Adrenal gland (tissue), 12 donors: Measurements from ENCODE around the gene IL1RAPL1. TPM values are rescaled to one million over a fixed set of nuclear protein-coding genes. Genes with fewer than 3 reads are reported as not detected.

Experiments
- DNase-seq, 7 donors: peaks; one replicate each; pipeline ENCODE4 v3.0.0-alpha.2; 2019 to 2020
- H3K27ac ChIP-seq, 5 donors: fragments of 200-600 bp; sonication (generic) in 4 of 5; 1 replicate in 3 of 5; 2 replicates in 2 of 5; pipeline versions ENCODE4 v1.5.1 to v1.8.0; 2016 to 2020; ENCODE audit warnings: mild to moderate bottlenecking in 1 of 5
- H3K27me3 ChIP-seq: fragments of 200-600 bp; 2 replicates; pipeline ENCODE4 v1.8.0; 2021
- H3K36me3 ChIP-seq, 2 donors: fragments of 200-600 bp; replicated peaks in 1 of 2; 1 replicate in 1 of 2; 2 replicates in 1 of 2; pipeline versions ENCODE4 v1.5.1 to v1.8.0; 2018 to 2022
- H3K4me1 ChIP-seq, 2 donors: fragments of 200-600 bp; replicated peaks in 1 of 2; 1 replicate in 1 of 2; 2 replicates in 1 of 2; pipeline versions ENCODE4 v1.5.1 to v1.8.0; 2018 to 2021
- H3K4me3 ChIP-seq, 4 donors: fragments of 200-600 bp; sonication (generic) in 3 of 4; one replicate each; pipeline ENCODE4 v1.5.1; 2016 to 2018
- H3K9me3 ChIP-seq, 3 donors: fragments of 200-600 bp; sonication (generic) in 1 of 3; replicated peaks in 1 of 3; 1 replicate in 2 of 3; 2 replicates in 1 of 3; pipeline versions ENCODE4 v1.5.1 to v1.8.0; 2016 to 2021
- POLR2A ChIP-seq, 2 donors: fragments of 450-650 bp; IDR thresholded peaks; one replicate each; pipeline ENCODE4 v1.6.1; 2017; ENCODE audit warnings: antibody characterized with exemption in 2 of 2, mild to moderate bottlenecking in 2 of 2, moderate library complexity in 1 of 2
- WGBS, 4 donors: extraction: QIAGEN DNeasy Blood & Tissue Kit in 2 of 4; methylation state at CpG; one replicate each; pipeline versions ENCODE4 v1.1.5 to v1.1.7; 2013 to 2017; 5-methylcytosine and 5-hydroxymethylcytosine counted together
- intact Hi-C, 2 donors: fragments of 100-400 bp; cut with DNase I; formaldehyde crosslinking; loops; one replicate each; pipeline versions ENCODE4 v1.14.1 to v1.15.0; 2022 to 2023
- polyA plus RNA-seq, 3 donors: library from polyadenylated mRNA; stranded (reverse); fragments of 200-250 nt in 2 of 3; fragments of 350-450 nt in 1 of 3; fragmentation: Illumina TruSeq in 1 of 3; extraction: RNeasy Lipid Tissue Mini Kit (QIAGEN cat#74804) in 1 of 3; gene quantifications; one replicate each; pipeline ENCODE4 v1.2.3, GENCODE V29; 2013 to 2014
- total RNA-seq, 9 donors: library from RNA; depleted of rRNA in 4 of 9; stranded (reverse); fragments of >200 nt in 4 of 9; fragments of 120-200 nt in 1 of 9; fragmentation: NEBNext Ultra II Directional in 1 of 9; extraction: Animal tissue kit (Norgen Biotek cat#: 25700) in 1 of 9; gene quantifications; one replicate each; pipeline versions ENCODE4 v1.1.0 to v1.2.4, GENCODE V29; 2013 to 2023
- TF ChIP-seq, protein P1 (sequence below), 6 experiments: fragments of 450-650 bp in 4 of 6; fragments of 200-600 bp in 2 of 6; sonication (generic) in 1 of 6; IDR thresholded peaks; 1 replicate in 5 of 6; 2 replicates in 1 of 6; pipeline versions ENCODE4 v1.5.1 to v1.8.0; 2016 to 2021; ENCODE audit warnings: antibody characterized with exemption in 6 of 6, mild to moderate bottlenecking in 2 of 6, moderate library complexity in 1 of 6
- donor health status: healthy with polysubstance abuse.
- donor health status: Bipolar disorder and iron deficiency.
- donor health status: DM: yes; HTN: yes; CAD: no.
- donor health status: DM: no; HTN: no; CAD: no.
- donor health status: DM: no; HTN: no; CAD: no.
- donor health status: DM: yes; HTN: yes; CAD: no.

IL1RAPL1 gene
- total and polyA plus RNA-seq, 12 donors: 1.1 TPM; not detected in 11

DNA sequence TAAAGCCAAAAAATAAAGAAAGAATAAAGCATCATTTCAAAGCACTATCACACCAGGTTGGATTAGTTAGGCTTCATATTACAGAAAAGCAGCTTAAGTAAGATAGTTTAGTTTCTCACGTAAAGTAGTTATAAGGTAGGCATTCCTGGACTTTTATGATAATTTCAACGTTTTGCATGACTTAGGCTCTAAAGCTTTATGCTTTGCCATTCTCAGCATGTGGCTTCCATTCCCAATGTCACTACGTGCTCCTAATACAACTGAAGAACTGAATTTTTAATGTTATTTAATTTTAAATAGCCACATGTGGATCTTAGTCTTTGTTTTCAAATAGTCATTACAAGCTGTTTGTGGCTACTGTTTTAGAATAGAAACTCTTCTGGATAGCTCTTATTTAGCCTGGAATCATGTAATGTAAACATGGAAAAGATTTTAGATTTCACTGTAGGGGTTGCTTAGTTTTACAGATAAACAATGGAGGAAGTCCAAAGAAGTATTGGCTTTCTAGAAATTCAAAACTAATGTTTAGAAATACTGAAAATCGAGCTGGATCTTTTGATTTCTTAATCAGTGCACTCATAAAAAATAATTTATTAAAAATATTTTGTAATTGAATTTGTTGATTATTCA is 710.0 kb downstream of the IL1RAPL1 start:
- no peaks in the 10 kb centered on the region for H3K4me1 ChIP-seq
- DNase-seq: no peak
- no peak overlapping the region for H3K27ac ChIP-seq
- H3K4me3 ChIP-seq: no peak overlapping the region
- no peak for TF ChIP-seq POLR2A (IDR thresholded peaks at IDR 0.05)
- TF ChIP-seq, protein P1, sequence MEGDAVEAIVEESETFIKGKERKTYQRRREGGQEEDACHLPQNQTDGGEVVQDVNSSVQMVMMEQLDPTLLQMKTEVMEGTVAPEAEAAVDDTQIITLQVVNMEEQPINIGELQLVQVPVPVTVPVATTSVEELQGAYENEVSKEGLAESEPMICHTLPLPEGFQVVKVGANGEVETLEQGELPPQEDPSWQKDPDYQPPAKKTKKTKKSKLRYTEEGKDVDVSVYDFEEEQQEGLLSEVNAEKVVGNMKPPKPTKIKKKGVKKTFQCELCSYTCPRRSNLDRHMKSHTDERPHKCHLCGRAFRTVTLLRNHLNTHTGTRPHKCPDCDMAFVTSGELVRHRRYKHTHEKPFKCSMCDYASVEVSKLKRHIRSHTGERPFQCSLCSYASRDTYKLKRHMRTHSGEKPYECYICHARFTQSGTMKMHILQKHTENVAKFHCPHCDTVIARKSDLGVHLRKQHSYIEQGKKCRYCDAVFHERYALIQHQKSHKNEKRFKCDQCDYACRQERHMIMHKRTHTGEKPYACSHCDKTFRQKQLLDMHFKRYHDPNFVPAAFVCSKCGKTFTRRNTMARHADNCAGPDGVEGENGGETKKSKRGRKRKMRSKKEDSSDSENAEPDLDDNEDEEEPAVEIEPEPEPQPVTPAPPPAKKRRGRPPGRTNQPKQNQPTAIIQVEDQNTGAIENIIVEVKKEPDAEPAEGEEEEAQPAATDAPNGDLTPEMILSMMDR (IDR thresholded peaks at IDR 0.05): no peak
- intact Hi-C loops: no loop called here
- no peaks in the 10 kb centered on the region for H3K9me3 ChIP-seq
- H3K27me3 ChIP-seq: peaks cover 4% of the 10 kb centered on the region
- no peaks in the 10 kb centered on the region for H3K36me3 ChIP-seq
- WGBS, 4 donors: 36 to 59% (median 48%) methylated on average over 4 of the region's 4 CpGs

DNA sequence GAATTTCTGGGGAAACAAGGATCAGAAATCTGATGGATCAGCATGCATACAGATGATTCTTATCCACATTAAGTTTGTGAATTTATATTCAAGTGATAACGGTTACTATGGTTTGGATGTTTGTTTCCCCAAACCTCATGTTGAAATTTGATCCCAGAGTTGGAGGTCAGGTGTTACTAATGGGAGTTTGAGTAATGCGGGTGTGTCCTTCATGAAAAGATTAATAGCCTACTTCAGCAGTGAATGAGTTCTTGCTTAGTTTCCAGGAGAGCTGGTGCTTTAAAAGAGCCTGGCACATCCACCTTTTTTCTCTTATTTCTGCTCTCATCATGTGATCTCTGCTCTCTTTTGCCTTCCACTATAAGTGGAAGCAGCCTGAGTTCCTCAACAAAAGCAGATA is 712.4 kb downstream of the IL1RAPL1 start:
- no peak overlapping the region for H3K27ac ChIP-seq
- 48 to 86% (median 52%) methylated on average over 1 to 2 of the region's 2 CpGs for WGBS, 4 donors

DNA sequence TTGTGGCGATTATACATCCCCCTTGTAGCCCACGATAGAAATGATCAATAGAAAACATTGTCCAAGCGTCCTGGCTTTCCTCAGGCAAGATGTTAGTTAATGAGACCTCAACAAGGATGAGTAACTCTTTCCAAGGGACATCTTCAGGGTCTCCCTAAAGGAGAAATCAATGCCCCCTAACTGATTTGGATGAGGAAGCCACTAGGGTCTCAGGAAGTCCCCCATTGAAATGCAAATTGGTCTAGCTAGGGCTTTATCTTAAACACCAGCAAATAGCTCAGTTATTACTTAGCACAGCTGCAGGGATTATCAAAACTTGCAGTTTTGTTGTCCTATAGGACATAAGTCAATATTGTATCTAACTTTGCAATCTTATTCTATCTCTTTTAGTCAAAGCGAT is 721.5 kb downstream of the IL1RAPL1 start:
- H3K9me3 ChIP-seq: no peaks in the 10 kb centered on the region
- no peak overlapping the region for H3K27ac ChIP-seq
- no peaks in the 10 kb centered on the region for H3K36me3 ChIP-seq
- WGBS, 4 donors: 38 to 53% (median 48%) methylated on average over 4 of the region's 4 CpGs
- TF ChIP-seq, protein P1 (IDR thresholded peaks at IDR 0.05): no peak
- TF ChIP-seq POLR2A (IDR thresholded peaks at IDR 0.05): no peak
- peaks cover 10% of the 10 kb centered on the region for H3K27me3 ChIP-seq
- H3K4me3 ChIP-seq: no peak overlapping the region
- intact Hi-C loops: no loop called here
- DNase-seq: no peak
- no peaks in the 10 kb centered on the region for H3K4me1 ChIP-seq

More for the DNA sequence above, 712.4 kb downstream of the IL1RAPL1 start:
- no peak overlapping the region for H3K4me3 ChIP-seq
- H3K27me3 ChIP-seq: peaks cover 6% of the 10 kb centered on the region
- no peaks in the 10 kb centered on the region for H3K9me3 ChIP-seq
- intact Hi-C loops: no loop called here
- no peak for DNase-seq
- no peaks in the 10 kb centered on the region for H3K36me3 ChIP-seq
- TF ChIP-seq POLR2A (IDR thresholded peaks at IDR 0.05): no peak
- TF ChIP-seq, protein P1 (IDR thresholded peaks at IDR 0.05): no peak
- no peaks in the 10 kb centered on the region for H3K4me1 ChIP-seq

DNA sequence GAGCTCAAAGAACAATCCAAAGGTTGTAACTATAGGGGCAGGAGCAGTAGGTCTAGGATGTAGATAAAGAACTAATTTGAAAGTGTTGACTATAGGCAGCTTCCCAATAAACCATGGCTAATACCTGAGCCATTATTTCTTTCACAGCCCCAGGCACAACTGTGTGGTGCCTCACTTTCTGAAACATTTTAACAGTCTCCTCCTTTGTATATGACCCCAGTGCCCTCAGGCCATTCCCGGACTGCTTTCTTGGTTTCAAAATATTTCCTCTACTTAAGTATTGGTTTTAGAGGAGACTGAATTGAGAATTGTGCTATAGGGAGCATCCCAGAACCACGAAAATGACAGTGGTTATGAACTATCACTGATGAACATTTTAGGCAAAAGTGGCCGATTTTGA is 728.7 kb downstream of the IL1RAPL1 start:
- H3K9me3 ChIP-seq: no peaks in the 10 kb centered on the region
- no peak overlapping the region for H3K4me3 ChIP-seq
- TF ChIP-seq, protein P1 (IDR thresholded peaks at IDR 0.05): no peak
- no peak for TF ChIP-seq POLR2A (IDR thresholded peaks at IDR 0.05)
- H3K27me3 ChIP-seq: no peaks in the 10 kb centered on the region
- H3K27ac ChIP-seq: no peak overlapping the region
- intact Hi-C loops: no loop called here
- DNase-seq: no peak
- no peaks in the 10 kb centered on the region for H3K4me1 ChIP-seq
- no peaks in the 10 kb centered on the region for H3K36me3 ChIP-seq
- 41 to 66% (median 52%) methylated on average over 3 of the region's 3 CpGs for WGBS, 4 donors
